ENCODE data around the gene FARP1.

DNA sequence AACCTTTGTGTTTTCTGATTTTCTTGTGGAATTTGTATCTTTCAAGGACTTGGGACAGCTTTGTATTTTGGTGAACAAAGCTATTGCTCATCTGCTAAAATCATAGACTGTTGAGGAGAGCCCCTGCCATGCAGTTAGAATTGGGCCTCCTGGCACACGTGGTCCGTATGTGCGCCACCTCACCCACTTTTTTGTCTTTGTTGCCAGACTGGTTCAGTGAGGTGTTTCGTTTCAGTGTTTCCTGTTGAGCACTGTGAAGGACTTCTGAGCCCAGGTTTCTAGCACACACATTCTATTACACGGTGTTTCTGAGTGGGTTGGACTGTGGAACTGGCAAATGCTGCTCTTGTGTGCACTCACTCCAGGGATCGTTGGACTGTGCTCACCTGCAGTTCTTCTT is 71.8 kb downstream of the FARP1 start:
- TF ChIP-seq, protein P1, sequence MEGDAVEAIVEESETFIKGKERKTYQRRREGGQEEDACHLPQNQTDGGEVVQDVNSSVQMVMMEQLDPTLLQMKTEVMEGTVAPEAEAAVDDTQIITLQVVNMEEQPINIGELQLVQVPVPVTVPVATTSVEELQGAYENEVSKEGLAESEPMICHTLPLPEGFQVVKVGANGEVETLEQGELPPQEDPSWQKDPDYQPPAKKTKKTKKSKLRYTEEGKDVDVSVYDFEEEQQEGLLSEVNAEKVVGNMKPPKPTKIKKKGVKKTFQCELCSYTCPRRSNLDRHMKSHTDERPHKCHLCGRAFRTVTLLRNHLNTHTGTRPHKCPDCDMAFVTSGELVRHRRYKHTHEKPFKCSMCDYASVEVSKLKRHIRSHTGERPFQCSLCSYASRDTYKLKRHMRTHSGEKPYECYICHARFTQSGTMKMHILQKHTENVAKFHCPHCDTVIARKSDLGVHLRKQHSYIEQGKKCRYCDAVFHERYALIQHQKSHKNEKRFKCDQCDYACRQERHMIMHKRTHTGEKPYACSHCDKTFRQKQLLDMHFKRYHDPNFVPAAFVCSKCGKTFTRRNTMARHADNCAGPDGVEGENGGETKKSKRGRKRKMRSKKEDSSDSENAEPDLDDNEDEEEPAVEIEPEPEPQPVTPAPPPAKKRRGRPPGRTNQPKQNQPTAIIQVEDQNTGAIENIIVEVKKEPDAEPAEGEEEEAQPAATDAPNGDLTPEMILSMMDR (IDR thresholded peaks at IDR 0.05; ENCODE audit: control extremely low read depth in 1 of 3, insufficient read depth in 1 of 3, low read depth in 1 of 3, low read length in 3 of 3) = no peak
- TF ChIP-seq EP300 (IDR thresholded peaks at IDR 0.05; ENCODE audit: borderline replicate concordance in 1 of 2, low read depth in 2 of 2, low read length in 2 of 2) (no peak), RAD21 (IDR thresholded peaks at IDR 0.05 in 1 of 2, conservative IDR thresholded peaks at IDR 0.05 in 1 of 2; ENCODE audit: low read depth in 2 of 2, low read length in 2 of 2) (no peak), BRCA1 (IDR thresholded peaks at IDR 0.05; ENCODE audit: low read depth, low read length) (no peak)

Measured in H1 (cell line).